GM19328 (cell line): ENCODE data around the gene ARHGAP6.

Source experiments
- ATAC-seq: cut with Tn5 transposase; IDR thresholded peaks from one replicate; pipeline ENCODE4 v1.9.1; 2021; ENCODE audit warnings: mild to moderate bottlenecking, moderate library complexity; ENCODE audit not compliant: unreplicated experiment

Gene ARHGAP6

DNA sequence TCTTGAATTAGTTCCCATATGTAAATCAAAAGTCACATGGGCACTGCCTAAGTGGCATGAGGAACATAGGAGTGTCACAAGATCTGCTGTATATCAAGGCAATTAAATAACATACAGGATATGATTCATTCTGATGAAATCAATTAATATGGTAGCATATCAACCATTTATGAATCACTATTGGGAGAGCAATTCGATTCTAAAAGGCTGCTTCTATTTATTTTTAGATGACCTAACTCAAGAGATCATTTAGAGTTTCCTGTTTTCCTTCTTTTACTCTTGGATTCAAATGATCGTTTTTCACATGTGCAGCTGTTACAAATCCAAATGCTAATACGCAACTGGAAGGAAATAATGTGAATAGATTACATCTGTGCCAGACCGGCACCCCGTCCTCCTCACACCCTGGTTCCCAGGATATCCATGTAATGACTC lies 472.7 kb downstream of the ARHGAP6 start:
- ATAC-seq: no peak

DNA sequence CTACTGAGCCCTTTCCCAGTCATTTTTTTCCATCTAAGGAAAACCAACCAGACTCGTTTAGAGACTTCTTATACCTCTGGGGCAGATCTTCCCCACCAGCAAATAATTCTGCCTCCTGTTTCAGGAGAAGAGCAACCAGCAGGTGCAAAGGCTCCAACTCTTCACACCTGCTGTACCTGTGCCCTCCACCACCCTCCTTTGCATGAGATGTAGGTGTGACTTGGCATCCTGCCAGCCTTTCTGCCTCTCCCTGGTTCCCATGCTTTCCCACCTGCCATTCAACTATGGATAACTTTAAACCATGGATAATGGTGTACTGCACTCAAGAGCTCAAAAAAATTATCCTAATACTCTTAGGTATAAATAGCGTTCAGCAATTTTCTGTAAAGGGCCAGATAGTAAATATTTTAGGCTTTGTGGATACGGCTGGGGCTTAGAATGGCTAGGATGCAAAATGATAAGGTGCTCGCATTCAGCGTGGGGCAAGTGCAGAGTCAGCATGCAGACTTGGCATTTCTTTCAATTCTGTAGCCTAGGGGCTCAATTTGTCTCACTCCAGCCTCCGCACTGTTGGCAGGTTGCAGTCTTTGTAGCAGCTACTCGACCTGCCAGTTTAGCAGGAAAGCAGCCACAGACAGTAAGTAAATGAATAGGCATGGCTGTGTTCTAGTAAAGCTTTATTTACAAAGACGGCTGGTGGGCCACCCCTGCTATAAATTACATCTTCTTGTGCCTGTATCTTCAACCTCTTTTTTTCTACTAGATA lies 474.8 kb downstream of the ARHGAP6 start:
- no peak for ATAC-seq

DNA sequence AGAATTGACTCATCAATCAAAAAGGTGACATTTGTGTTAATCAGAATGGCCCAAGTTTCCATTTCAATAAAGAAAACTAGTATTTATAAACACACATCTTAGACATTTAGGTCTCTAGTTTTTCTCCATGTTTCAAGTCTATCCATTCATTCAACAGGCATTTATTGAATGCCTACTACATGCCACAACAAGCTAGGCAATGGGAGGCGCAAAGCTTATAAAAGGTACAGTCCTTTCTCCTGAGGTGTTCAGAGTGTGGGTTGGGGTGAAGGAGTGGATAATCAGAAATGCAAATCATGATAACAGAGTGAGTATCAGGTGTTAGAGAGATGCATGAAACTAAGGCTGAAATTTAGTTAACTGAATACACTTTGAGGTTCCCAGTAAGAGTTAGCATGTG lies 476.6 kb downstream of the ARHGAP6 start:
- no peak for ATAC-seq

- ATAC-seq: no peak
These were observed 477.1 kb downstream of the ARHGAP6 start for GRCh38 chrX:11188664-11189063.

DNA sequence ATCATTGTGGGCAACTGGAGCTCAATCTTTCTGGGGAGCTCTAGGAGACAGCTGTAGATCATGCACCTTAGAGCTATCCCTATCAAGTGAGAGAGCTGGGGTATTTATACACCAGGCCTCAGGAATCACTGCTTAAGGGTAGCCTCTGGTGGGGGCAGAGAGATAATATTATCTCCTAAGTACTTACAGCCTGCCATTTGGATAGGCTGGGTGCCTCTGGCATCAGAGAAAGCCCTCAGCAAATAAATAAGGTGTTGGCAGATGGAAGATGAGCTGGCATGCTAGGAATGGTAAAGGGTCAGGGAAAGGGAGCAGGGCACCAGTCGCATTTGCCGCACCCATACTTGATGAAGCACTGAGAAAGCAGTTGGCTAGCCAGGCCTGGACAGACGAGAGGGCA lies 478.7 kb downstream of the ARHGAP6 start:
- no peak for ATAC-seq

DNA sequence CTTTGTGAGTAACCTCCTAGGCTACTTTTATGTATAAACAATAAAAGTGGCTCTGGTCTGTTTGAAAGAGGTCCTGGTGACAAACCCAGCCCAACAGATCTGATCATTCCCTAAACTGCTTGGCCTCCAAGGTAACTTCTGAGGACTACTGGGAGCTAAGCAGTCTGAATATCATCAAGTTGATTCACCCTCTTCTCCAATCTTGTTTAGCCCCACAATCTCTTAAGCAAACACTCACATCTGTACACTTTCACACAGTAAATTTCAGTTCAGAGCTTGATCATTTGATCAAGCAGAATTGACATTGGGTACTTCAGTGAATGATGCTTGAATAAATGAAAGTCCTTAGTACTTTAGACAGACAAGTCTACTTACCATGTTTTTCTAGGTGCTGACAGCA lies 479.9 kb downstream of the ARHGAP6 start:
- ATAC-seq: no peak

DNA sequence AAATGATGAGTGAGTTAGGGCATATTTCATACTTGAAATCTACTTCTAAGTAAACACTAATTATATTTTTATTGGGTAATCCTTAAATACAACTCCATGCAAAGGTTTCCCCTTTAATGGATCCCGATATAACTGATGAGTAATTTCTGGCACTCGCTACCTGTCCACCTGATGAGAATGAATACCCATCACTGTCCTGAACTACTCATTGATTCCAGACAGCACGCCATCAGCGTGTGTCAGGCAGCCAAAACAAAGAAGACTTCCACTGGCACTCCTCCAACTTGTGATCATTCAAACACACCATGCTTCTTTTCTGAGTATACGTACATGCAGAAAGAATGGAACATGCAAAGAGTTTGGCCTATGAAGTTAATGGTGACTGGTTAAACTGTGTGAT lies 485.1 kb downstream of the ARHGAP6 start:
- ATAC-seq: no peak

DNA sequence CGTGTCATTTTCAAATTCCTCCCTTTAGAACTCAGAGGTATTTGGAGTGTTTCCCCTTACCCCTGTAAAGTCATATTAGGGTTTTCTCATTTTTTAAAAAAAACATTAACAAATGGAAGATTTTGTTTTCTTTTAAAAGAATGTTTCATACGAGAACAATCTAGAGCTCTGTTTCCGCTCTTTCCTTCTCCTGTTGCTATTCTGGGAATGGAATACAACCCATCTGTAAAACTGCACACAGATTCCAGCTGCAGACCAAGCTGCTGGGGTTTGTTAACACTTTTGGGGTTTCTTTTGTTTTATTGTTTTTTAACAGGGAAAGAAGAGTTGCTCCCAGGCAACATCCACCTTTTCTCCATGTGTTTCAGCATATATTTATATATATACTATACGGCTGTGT lies 493.3 kb downstream of the ARHGAP6 start:
- no peak for ATAC-seq

- ATAC-seq: no peak
These were observed 493.8 kb downstream of the ARHGAP6 start for GRCh38 chrX:11171956-11172355.

DNA sequence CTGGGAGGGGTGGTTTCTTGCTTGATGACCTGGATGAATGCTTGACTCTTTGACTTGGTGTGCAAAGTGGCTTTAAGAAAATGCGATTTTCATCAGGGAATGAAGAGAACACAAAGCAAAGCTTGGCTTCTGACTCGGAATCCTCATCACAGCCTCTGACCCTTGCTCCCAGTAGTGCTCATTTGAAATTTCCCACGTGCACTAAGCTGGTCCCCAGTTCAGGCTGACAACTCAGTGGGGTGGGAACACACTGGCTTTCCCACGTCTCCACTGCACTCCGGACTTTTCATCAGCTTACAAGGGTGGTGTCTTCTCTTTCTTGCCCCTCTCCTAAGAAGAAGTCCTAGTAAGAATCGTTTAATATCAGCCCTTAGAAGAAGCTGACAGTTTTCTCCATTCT lies 501.3 kb downstream of the ARHGAP6 start:
- ATAC-seq: no peak

DNA sequence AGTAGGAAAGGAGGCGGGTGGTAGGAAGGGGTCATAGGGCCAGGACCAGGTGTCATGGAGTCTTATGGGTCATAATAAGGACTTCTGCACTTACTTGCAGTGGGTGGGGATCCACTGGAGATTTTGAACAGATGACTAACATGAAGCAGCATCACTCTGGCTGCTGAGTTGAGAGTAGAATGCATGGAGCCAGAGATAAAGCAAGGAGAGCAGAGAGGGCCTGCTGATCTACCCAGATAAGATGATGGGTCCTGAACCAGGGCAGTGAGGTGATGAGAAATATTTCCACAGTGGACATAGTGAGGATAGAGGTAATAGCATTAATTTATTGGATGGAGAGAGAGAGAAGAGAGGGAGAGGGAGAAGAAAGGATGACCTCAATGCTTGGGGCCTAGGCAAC lies 506.6 kb downstream of the ARHGAP6 start:
- no peak for ATAC-seq

DNA sequence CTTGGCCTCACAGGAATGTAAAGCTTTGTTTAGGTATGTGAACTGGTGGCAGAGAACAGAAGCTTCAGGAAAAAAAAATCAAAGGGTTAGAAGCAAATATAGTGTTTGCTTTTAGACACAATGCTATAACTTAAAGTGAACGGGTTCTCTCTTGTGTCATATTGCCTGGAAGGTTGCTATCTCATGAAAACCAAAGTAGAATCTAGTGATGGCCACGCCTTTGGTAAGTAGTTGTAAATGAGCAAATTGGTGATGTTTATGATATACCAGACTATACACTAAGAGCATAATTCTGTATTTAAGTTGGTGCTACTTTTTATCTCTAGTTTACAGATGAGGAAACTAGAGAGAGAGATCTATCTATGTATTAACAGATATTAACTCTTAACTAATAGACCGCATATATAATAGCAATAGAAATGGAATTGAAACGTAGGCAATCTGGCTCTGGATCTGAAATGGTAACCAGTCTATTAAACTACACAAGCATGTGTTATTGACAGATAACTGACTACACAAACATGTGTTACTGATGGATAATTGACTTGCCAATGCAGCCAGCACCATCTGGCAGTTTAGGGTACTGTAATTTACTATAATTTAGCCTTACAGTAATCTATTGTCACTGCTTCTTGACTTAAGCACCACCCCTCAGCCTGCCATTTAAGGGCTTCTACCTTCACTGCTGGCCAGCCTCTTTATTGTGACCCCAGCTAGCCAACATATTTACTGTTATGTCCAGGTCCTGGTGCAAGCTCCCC lies 513.7 kb downstream of the ARHGAP6 start:
- no peak for ATAC-seq

- no peak for ATAC-seq
These were observed 517.3 kb downstream of the ARHGAP6 start for GRCh38 chrX:11148401-11148800.

- ATAC-seq: no peak
These were observed 519.3 kb downstream of the ARHGAP6 start for GRCh38 chrX:11146411-11146810.

GRCh38 chrX:11143931-11144678 lies 521.6 kb downstream of the ARHGAP6 start:
- no peak for ATAC-seq

DNA sequence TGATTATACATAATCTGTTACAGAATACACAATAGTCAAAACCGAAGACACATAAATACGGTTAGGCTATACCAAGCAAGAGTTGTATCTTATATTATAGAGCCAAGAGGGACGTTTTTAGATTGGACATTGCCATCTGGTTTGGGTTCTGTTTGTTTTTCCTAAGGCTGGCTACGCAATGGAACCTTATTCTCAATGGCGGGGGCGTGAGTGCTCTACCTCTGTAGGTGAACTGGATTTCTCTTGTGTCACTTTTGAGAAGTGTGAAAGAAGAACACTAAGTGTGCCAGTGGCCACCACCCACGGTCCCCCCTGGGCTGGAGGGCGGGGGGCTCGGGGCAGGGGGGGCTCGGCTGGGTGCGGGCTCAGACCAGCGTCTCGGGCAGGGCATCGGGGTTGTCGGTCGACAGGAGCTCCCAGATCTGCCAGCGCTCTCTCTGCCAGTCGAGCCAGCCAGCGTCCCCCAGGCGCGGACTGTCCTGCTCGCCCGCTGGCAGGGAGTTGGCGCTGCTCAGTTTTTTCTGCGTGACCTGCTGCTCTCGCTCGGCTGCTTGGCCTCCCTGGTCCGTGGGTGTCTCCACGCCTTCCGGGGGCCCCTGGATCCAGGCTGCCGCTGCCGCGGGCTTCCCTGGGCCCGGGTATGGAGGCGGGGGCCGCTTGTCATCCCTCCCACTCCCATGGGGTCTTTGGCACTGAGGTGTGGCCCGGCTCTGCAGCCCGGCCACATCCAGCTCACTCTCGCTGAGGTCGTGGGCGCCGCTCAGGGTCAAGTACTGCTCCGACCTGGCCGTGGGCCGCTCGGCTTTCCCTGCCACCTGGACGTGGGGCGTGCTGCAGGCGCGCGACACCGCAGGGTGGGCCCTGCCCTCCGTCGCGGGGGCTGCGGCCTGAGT lies 527.0 kb downstream of the ARHGAP6 start:
- no peak for ATAC-seq

GRCh38 chrX:11137543-11138139 lies 528.1 kb downstream of the ARHGAP6 start:
- no peak for ATAC-seq

DNA sequence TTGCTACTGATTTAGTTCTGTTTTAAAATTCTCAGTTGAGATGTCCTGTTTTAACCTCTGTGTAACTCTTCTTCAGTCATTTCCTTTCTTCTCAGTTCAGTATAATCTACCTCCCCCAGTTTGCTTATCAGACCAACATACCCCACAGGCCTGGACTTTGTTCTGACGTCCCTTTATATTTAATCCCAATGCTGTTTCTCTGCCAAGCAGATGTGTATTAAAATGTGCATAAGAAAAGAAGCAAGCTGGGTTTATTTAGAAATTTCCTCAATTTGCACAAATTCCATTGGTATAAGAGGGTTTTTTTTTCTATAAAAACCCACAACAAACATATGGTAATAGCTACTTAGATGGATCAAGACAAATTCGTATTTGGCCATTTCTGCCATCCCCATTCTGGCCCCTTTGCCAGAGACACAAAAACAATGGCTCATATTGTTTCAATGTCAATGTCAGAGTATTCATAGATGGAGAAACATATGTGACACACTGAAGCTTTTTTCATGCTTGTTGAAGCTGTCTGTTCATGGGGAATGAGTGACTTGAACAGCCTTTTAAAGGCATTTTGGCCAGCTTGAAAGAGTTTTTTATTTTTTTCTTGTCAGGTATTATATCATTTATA lies 530.0 kb downstream of the ARHGAP6 start:
- no peak for ATAC-seq

GRCh38 chrX:11131146-11131545 lies 534.6 kb downstream of the ARHGAP6 start:
- no peak for ATAC-seq

DNA sequence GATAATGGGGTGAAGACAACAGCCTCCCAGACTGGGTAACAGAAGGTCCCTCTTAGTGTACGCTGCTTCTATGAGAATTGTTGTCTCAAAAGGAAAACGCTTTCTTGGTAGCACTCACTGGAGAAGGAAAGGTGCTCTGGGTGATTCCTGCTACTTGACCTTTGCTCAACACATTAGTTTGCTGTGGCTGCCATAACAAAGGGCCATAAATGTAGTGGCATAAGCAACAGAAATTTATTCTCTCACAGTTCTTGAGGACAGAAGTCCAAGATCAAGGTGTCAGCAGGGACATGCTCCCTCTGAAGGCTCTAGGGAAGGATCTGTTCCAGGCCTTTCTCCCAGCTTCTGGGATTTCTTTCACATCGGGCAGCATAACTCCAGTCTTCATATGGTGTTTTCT lies 535.6 kb downstream of the ARHGAP6 start:
- no peak for ATAC-seq
